K562 (cell line): ENCODE data around the gene ETV3. TPM values are rescaled to one million over a fixed set of nuclear protein-coding genes. Genes with fewer than 3 reads are reported as not detected.
A peak's percentile ranks its signal among the peaks of the same experiment; 100 is the strongest.

Source experiments
- ADNP ChIP-seq: fragments of 200-800 bp; sonication (Bioruptor generic); IDR thresholded peaks from 2 replicates; pipeline ENCODE4 v1.6.1; 2016; ENCODE audit warnings: missing genetic modification characterization, missing compliant biosample characterization
- CREB3L1 ChIP-seq: fragments of 450-650 bp; IDR thresholded peaks from 2 replicates; pipeline ENCODE4 v1.6.1; 2014; ENCODE audit warnings: low read depth, mild to moderate bottlenecking, moderate library complexity, borderline replicate concordance
- CTBP1 ChIP-seq: fragments of 450-650 bp; IDR thresholded peaks from 2 replicates; pipeline ENCODE4 v1.6.1; 2016; ENCODE audit warnings: borderline replicate concordance
- CTCF ChIP-seq, 3 experiments: IDR thresholded peaks in 2 of 3; conservative IDR thresholded peaks in 1 of 3; 2 replicates each; pipeline ENCODE4 v1.5.1; 2011 to 2012; ENCODE audit warnings: low read length in 3 of 3, mild to moderate bottlenecking in 3 of 3, control low read depth in 2 of 3, improper control_type of control experiment in 1 of 3, inconsistent platforms in 1 of 3, low read depth in 1 of 3, mixed read lengths in 1 of 3, moderate library complexity in 1 of 3; ENCODE audit not compliant: insufficient read depth in 2 of 3
- ETS1 ChIP-seq: conservative IDR thresholded peaks from 2 replicates; pipeline ENCODE4 v1.6.1; 2011; ENCODE audit warnings: low read depth, mild to moderate bottlenecking, low read length; ENCODE audit not compliant: control insufficient read depth
- HMGXB4 ChIP-seq: sonication (generic); formaldehyde crosslinking; IDR thresholded peaks from 2 replicates; pipeline ENCODE4 v1.8.1; 2023; ENCODE audit warnings: mild to moderate bottlenecking, missing genetic modification reagents
- KDM2B ChIP-seq: fragments of 250-450 bp; sonication (Bioruptor Pico); IDR thresholded peaks from 2 replicates; pipeline ENCODE4 v1.8.0; 2021; ENCODE audit warnings: mild to moderate bottlenecking, moderate library complexity
- MAZ ChIP-seq, 2 experiments: fragments of 450-650 bp in 1 of 2; sonication (generic) in 1 of 2; formaldehyde crosslinking; IDR thresholded peaks in 1 of 2; conservative IDR thresholded peaks in 1 of 2; 2 replicates each; pipeline versions ENCODE4 v1.4.0 to v1.5.0; 2020; ENCODE audit warnings: mild to moderate bottlenecking in 1 of 2, missing genetic modification reagents in 1 of 2
- POLR3G ChIP-seq: IDR thresholded peaks from 2 replicates; pipeline ENCODE4 v1.6.1; 2011; ENCODE audit not compliant: insufficient read length, insufficient replicate concordance; ENCODE audit errors: extremely low read depth
- RAD21 ChIP-seq, 2 experiments: fragments of 250-450 bp in 1 of 2; fragments of 450-650 bp in 1 of 2; sonication (Bioruptor Pico) in 1 of 2; formaldehyde crosslinking in 1 of 2; IDR thresholded peaks in 1 of 2; conservative IDR thresholded peaks in 1 of 2; 2 replicates each; pipeline versions ENCODE4 v1.4.0 to v1.8.0; 2020 to 2022; ENCODE audit warnings: mild to moderate bottlenecking in 2 of 2, moderate library complexity in 1 of 2
- RCOR1 ChIP-seq, 2 experiments: IDR thresholded peaks; 2 replicates each; pipeline ENCODE4 v1.6.1; 2012; ENCODE audit warnings: low read depth in 2 of 2, low read length in 2 of 2, borderline replicate concordance in 1 of 2, improper control_type of control experiment in 1 of 2
- SMC3 ChIP-seq: conservative IDR thresholded peaks from 2 replicates; pipeline ENCODE4 v1.6.1; 2011; ENCODE audit warnings: low read depth, low read length, improper control_type of control experiment; ENCODE audit not compliant: insufficient read depth
- STAG1 ChIP-seq: sonication (generic); formaldehyde crosslinking; IDR thresholded peaks from 2 replicates; pipeline ENCODE4 v1.5.0; 2020; ENCODE audit warnings: missing genetic modification reagents, borderline replicate concordance
- TEAD4 ChIP-seq, 2 experiments: sonication (generic) in 1 of 2; formaldehyde crosslinking in 1 of 2; IDR thresholded peaks; 2 replicates each; pipeline versions ENCODE4 v1.6.1 to v1.8.0; 2012 to 2022; ENCODE audit warnings: borderline replicate concordance in 1 of 2, inconsistent platforms in 1 of 2, low read length in 1 of 2, mild to moderate bottlenecking in 1 of 2, missing genetic modification reagents in 1 of 2
- TRIM24 ChIP-seq, 2 experiments: fragments of 450-650 bp; IDR thresholded peaks; 2 replicates each; pipeline ENCODE4 v1.6.1; 2016
- ZNF232 ChIP-seq: sonication (generic); formaldehyde crosslinking; IDR thresholded peaks from 2 replicates; pipeline ENCODE4 v1.8.0; 2022; ENCODE audit warnings: mild to moderate bottlenecking, missing genetic modification reagents
- ZNF263 ChIP-seq: sonication (generic); formaldehyde crosslinking; IDR thresholded peaks from 2 replicates; pipeline ENCODE4 v1.8.0; 2022; ENCODE audit warnings: mild to moderate bottlenecking, missing genetic modification reagents, borderline replicate concordance
- ZNF830 ChIP-seq: fragments of 250-450 bp; sonication (Bioruptor Pico); IDR thresholded peaks from 2 replicates; pipeline ENCODE4 v1.5.0; 2021; ENCODE audit warnings: mild to moderate bottlenecking
- polyA plus RNA-seq, 8 experiments: library from polyadenylated mRNA; depleted of rRNA in 4 of 8; stranded (reverse) in 5 of 8; unstranded in 3 of 8; fragments of >200 nt; fragmentation: Nextera tagmentation in 2 of 8; fragmentation: Illumina TruSeq in 1 of 8; extraction: Ambion mirVana in 2 of 8; extraction: Trizol in 1 of 8; gene quantifications; 2 replicates each; pipeline versions ENCODE4 v1.2.1 to v1.2.3, GENCODE V29; 2011 to 2014; ENCODE audit warnings: inconsistent platforms in 1 of 8, missing spikeins in 1 of 8
- total RNA-seq, 7 experiments: library from RNA; depleted of rRNA in 6 of 7; stranded (reverse); fragments of >200 nt in 6 of 7; fragmentation: Illumina TruSeq in 2 of 7; extraction: Trizol in 2 of 7; gene quantifications; 2 replicates each; pipeline versions ENCODE4 v1.2.1 to v1.2.3, GENCODE V29; 2011 to 2021; ENCODE audit warnings: low replicate concordance in 1 of 7

The ETV3 gene
- total and polyA plus RNA-seq, 9 of the 15 experiments (the other 6 are each of a cell fraction or from before 2014, with no cell fraction given) = 3.1 to 16.0 (median 9.0) TPM

GRCh38 chr1:157090196-157090647, 48.0 kb downstream of the ETV3 start (continued):
- TF ChIP-seq ZNF830 (CRISPR knock-in tag) = no peak
- TF ChIP-seq MAZ (CRISPR knock-in tag; conservative IDR thresholded peaks at IDR 0.05 in 1 of 2, IDR thresholded peaks at IDR 0.05 in 1 of 2) = 0 out of 4 replicates have a peak, but pooled peaks of 1 of the 2 experiments have one; percentile 29
- no peak for TF ChIP-seq POLR3G
- TF ChIP-seq RCOR1 (IDR thresholded peaks at IDR 0.05; ENCODE audit: borderline replicate concordance in 1 of 2, low read depth in 2 of 2, low read length in 2 of 2) = peak in 1 of 2 experiments; percentile 57; a peak in 2 of 4 replicates
- peak; percentile 92 to 96 (median 95) for TF ChIP-seq CTCF (IDR thresholded peaks at IDR 0.05 in 2 of 3, conservative IDR thresholded peaks at IDR 0.05 in 1 of 3; ENCODE audit: insufficient read depth in 2 of 3, low read depth in 1 of 3, low read length in 3 of 3)
- no peak for TF ChIP-seq TEAD4 (IDR thresholded peaks at IDR 0.05; ENCODE audit: low read length)
- TF ChIP-seq TEAD4 (CRISPR knock-in tag; IDR thresholded peaks at IDR 0.05; ENCODE audit: borderline replicate concordance) = 0 out of 2 replicates have a peak, but pooled peaks have one; percentile 47
- TF ChIP-seq ETS1 = no peak
- TF ChIP-seq RAD21 (CRISPR knock-in tag; conservative IDR thresholded peaks at IDR 0.05 in 1 of 2, IDR thresholded peaks at IDR 0.05 in 1 of 2) = peak; percentile 98 to 99
- TF ChIP-seq ZNF232 (CRISPR knock-in tag) = no peak
- TF ChIP-seq ZNF263 (CRISPR knock-in tag) = peak; percentile 35; the same call in 1 of the 2 replicates
- TF ChIP-seq STAG1 (CRISPR knock-in tag) = peak; percentile 80; the same call in 1 of the 2 replicates
- TF ChIP-seq ADNP (tag) = no peak
- TF ChIP-seq SMC3 = peak; percentile 99
- peak; percentile 52; the same call in 1 of the 2 replicates for TF ChIP-seq CTBP1
- TF ChIP-seq HMGXB4 = no peak
- TF ChIP-seq TRIM24 (IDR thresholded peaks at IDR 0.05) = no peak
- no peak for TF ChIP-seq KDM2B (CRISPR knock-in tag)
- TF ChIP-seq CREB3L1 = 0 out of 2 replicates have a peak, but pooled peaks have one; percentile 29
